Measurements from ENCODE around the gene TICRR.
"Not testable (repeated sequence)": the region's sequence is repeated elsewhere in the genome, so short reads cannot be mapped to it uniquely, and the experiment has no call there.

Gene TICRR

GRCh38 chr15:89575146-89575655 lies at the start of gene TICRR:
TSS of gene TICRR (plus strand) at chr15:89575469. CDS start at chr15:89575587, 118 bp downstream.
- peak; percentile 97 for DNase-seq

GRCh38 chr15:89526181-89526580 lies 49.1 kb upstream of the TICRR start:
- DNase-seq, result no peak

GRCh38 chr15:89526601-89527441 lies 48.4 kb upstream of the TICRR start:
- DNase-seq, result no peak

- no peak for DNase-seq
These were observed 46.4 kb upstream of the TICRR start for GRCh38 chr15:89528757-89529352.

GRCh38 chr15:89530976-89531375 lies 44.3 kb upstream of the TICRR start:
- DNase-seq, result no peak

GRCh38 chr15:89531796-89532537 lies 43.3 kb upstream of the TICRR start:
- no peak for DNase-seq

GRCh38 chr15:89533861-89534544 lies 41.3 kb upstream of the TICRR start:
- no peak for DNase-seq

GRCh38 chr15:89539027-89539426 lies 36.2 kb upstream of the TICRR start:
- no peak for DNase-seq

- no peak for DNase-seq
These were observed 32.9 kb upstream of the TICRR start for GRCh38 chr15:89542369-89542768.

- no peak for DNase-seq
These were observed 31.9 kb upstream of the TICRR start for GRCh38 chr15:89543389-89543788.

GRCh38 chr15:89549138-89549537 lies 26.1 kb upstream of the TICRR start:
- not testable (repeated sequence) for DNase-seq

GRCh38 chr15:89550427-89550826 lies 24.8 kb upstream of the TICRR start:
- no peak for DNase-seq

- no peak for DNase-seq
These were observed 23.7 kb upstream of the TICRR start for GRCh38 chr15:89551550-89551949.

- DNase-seq, result no peak
These were observed 21.6 kb upstream of the TICRR start for GRCh38 chr15:89553632-89554031.

GRCh38 chr15:89554247-89554646 lies 21.0 kb upstream of the TICRR start:
- DNase-seq, result no peak

- no peak for DNase-seq
These were observed 19.5 kb upstream of the TICRR start for GRCh38 chr15:89555768-89556167.

- DNase-seq, result peak; percentile 6
These were observed 18.6 kb upstream of the TICRR start for GRCh38 chr15:89556413-89557262.

GRCh38 chr15:89559769-89560264 lies 15.5 kb upstream of the TICRR start:
- DNase-seq, result no peak

- no peak for DNase-seq
These were observed 9.1 kb upstream of the TICRR start for GRCh38 chr15:89566181-89566580.

- no peak for DNase-seq
These were observed 8.5 kb upstream of the TICRR start for GRCh38 chr15:89566621-89567294.

GRCh38 chr15:89569090-89569745 lies 6.1 kb upstream of the TICRR start:
- DNase-seq, result no peak
